Measurements from ENCODE around the gene PTPRO. TPM values are rescaled to one million over a fixed set of nuclear protein-coding genes. Genes with fewer than 3 reads are reported as not detected.

The PTPRO gene
- total and polyA plus RNA-seq, 4 donors: 0.31 to 3.3 (median 1.1) TPM

- Histone ChIP-seq H3K4me3 (ENCODE audit: low read depth in 1 of 3, low read length in 3 of 3) (no peak overlapping the region), H3K9ac (ENCODE audit: low read depth in 1 of 2, low read length in 2 of 2) (no peak overlapping the region), H3K4me1 (ENCODE audit: control insufficient read depth in 4 of 4, insufficient read depth in 4 of 4, low read length in 3 of 4) (no peaks in the 10 kb centered on the region), H3K36me3 (ENCODE audit: control insufficient read depth in 4 of 4, insufficient read depth in 3 of 4, low read depth in 1 of 4, low read length in 3 of 4) (no peaks in the 10 kb centered on the region), H3K27ac (ENCODE audit: low read depth in 1 of 2, low read length in 2 of 2) (no peak overlapping the region), H3K9me3 (ENCODE audit: control insufficient read depth in 4 of 4, low read length in 3 of 4) (no peaks in the 10 kb centered on the region), H3K27me3 (ENCODE audit: control insufficient read depth in 4 of 4, insufficient read depth in 4 of 4, low read length in 3 of 4) (peaks cover 0 to 2% (median 0%) of the 10 kb centered on the region in 4 donors)
- 51% methylated on average over 6 of the region's 6 CpGs for WGBS
- no peak for DNase-seq (ENCODE audit: low spot score)
- TF ChIP-seq, protein P1, sequence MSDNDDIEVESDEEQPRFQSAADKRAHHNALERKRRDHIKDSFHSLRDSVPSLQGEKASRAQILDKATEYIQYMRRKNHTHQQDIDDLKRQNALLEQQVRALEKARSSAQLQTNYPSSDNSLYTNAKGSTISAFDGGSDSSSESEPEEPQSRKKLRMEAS (IDR thresholded peaks at IDR 0.05): no peak
- TF ChIP-seq FOXA2 (IDR thresholded peaks at IDR 0.05): no peak
- no peak for TF ChIP-seq REST (IDR thresholded peaks at IDR 0.05)
- TF ChIP-seq, protein P2, sequence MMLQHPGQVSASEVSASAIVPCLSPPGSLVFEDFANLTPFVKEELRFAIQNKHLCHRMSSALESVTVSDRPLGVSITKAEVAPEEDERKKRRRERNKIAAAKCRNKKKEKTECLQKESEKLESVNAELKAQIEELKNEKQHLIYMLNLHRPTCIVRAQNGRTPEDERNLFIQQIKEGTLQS (IDR thresholded peaks at IDR 0.05): no peak
- no peak for TF ChIP-seq FOXA1 (IDR thresholded peaks at IDR 0.05)
- no peak for TF ChIP-seq RXRA (IDR thresholded peaks at IDR 0.05)
- TF ChIP-seq, protein P3, sequence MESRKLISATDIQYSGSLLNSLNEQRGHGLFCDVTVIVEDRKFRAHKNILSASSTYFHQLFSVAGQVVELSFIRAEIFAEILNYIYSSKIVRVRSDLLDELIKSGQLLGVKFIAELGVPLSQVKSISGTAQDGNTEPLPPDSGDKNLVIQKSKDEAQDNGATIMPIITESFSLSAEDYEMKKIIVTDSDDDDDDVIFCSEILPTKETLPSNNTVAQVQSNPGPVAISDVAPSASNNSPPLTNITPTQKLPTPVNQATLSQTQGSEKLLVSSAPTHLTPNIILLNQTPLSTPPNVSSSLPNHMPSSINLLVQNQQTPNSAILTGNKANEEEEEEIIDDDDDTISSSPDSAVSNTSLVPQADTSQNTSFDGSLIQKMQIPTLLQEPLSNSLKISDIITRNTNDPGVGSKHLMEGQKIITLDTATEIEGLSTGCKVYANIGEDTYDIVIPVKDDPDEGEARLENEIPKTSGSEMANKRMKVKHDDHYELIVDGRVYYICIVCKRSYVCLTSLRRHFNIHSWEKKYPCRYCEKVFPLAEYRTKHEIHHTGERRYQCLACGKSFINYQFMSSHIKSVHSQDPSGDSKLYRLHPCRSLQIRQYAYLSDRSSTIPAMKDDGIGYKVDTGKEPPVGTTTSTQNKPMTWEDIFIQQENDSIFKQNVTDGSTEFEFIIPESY (IDR thresholded peaks at IDR 0.05): no peak
- no peak for TF ChIP-seq HNF4G (IDR thresholded peaks at IDR 0.05)
- no peak for TF ChIP-seq GABPA (IDR thresholded peaks at IDR 0.05 in 1 of 2, conservative IDR thresholded peaks at IDR 0.05 in 1 of 2)
- no peak for TF ChIP-seq SP1 (IDR thresholded peaks at IDR 0.05)
- TF ChIP-seq EGR1 (IDR thresholded peaks at IDR 0.05; ENCODE audit: low read depth in 2 of 2): no peak
- no peak for TF ChIP-seq HNF4A (conservative IDR thresholded peaks at IDR 0.05)
- TF ChIP-seq JUND (IDR thresholded peaks at IDR 0.05): no peak
- TF ChIP-seq TAF1 (conservative IDR thresholded peaks at IDR 0.05): no peak
- no peak for TF ChIP-seq YY1 (IDR thresholded peaks at IDR 0.05)
- TF ChIP-seq, protein P4, sequence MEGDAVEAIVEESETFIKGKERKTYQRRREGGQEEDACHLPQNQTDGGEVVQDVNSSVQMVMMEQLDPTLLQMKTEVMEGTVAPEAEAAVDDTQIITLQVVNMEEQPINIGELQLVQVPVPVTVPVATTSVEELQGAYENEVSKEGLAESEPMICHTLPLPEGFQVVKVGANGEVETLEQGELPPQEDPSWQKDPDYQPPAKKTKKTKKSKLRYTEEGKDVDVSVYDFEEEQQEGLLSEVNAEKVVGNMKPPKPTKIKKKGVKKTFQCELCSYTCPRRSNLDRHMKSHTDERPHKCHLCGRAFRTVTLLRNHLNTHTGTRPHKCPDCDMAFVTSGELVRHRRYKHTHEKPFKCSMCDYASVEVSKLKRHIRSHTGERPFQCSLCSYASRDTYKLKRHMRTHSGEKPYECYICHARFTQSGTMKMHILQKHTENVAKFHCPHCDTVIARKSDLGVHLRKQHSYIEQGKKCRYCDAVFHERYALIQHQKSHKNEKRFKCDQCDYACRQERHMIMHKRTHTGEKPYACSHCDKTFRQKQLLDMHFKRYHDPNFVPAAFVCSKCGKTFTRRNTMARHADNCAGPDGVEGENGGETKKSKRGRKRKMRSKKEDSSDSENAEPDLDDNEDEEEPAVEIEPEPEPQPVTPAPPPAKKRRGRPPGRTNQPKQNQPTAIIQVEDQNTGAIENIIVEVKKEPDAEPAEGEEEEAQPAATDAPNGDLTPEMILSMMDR (IDR thresholded peaks at IDR 0.05; ENCODE audit: low read depth, low read length, missing input control): no peak
Measured at GRCh38 chr12:15520844-15521243, 198.5 kb downstream of the PTPRO start.

All from liver (tissue), 9 donors.